GM21528 (cell line): Measurements from ENCODE around the gene PROZ.

Source experiments
- ATAC-seq: cut with Tn5 transposase; IDR thresholded peaks from one replicate; pipeline ENCODE4 v1.9.1; 2021; ENCODE audit warnings: mild to moderate bottlenecking, moderate library complexity; ENCODE audit not compliant: unreplicated experiment, low FRiP score

The PROZ gene

DNA sequence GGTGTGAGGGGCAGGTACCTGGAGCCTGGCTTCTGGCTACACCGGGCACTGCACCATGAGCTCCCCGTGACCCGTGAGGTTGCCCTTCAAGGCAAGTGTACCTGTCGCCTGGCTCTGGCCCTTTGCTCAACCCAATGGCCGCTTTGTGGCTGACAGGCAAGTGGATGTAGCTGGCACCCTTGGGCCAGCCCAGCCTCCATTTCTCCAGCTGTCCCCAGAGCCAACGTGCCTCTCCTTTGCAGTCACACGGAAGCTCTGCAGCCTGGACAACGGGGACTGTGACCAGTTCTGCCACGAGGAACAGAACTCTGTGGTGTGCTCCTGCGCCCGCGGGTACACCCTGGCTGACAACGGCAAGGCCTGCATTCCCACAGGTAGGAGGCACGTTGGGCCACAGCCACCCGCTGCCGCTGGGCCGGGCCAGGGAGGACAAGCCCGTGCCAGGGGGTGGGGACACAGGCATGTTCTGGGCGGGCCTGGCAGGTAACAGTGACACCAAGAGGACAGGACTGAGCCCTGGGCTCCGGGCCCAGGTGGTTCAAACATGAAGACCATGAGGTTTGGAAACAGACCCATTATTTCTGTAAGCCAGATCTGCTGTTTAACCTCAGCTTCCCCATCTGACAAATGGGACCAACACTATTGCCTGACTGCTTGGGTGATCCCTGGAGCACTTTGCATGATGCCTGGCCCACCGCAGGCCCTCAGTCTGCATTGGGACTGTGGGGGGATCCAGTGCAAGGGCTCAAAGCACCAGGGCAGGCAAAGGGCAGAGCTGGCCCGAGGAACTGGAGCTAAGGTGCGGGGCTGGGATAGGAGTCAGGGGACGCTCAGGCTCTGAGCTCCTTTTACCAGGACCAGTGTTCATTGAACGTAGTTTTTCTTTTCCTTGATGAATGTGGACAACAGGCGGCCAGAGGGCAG lies 17.5 kb upstream of the PROZ start:
- ATAC-seq, result no peak

GRCh38 chr13:113141601-113141970 lies 16.9 kb upstream of the PROZ start:
- ATAC-seq, result no peak

DNA sequence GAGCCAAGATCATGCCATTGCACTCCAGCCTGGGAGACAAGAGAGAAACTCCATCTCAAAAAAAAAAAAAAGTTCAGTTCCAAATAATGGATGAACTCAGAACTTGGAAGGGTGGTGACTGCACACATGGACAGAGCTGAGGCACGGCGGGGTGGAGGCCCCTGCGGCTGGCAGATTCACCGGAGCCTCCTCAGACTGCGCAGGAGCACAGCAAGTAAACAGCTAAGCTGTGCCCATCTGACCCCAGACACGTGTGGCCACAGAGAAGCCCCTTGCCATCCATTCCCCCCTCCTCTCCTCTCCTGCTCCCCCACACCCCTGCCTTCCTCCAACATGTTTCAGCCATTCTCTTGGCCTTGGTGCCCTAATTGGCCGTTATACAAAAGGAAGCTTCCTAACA lies 15.6 kb upstream of the PROZ start:
- ATAC-seq, result no peak

GRCh38 chr13:113143466-113144254 lies 14.8 kb upstream of the PROZ start:
- ATAC-seq, result no peak

- ATAC-seq, result no peak
These were observed 14.2 kb upstream of the PROZ start for GRCh38 chr13:113144255-113144629.

DNA sequence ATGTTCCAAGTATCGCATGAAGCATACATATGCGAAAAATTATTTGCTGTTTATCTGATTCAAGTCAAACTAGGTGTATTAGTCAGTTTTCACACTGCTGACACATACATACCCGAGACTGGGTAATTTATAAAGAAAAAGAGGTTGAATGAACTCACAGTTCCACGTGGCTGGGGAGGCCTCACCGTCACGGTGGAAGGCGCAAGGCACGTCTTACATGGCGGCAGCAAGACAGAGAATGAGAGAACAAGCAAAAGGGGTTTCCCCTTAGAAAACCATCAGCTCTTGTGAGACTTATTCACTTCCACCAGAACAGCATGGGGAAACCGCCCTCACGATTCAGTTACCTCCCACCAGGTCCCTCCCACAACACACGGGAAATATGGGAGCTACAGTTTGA lies 13.0 kb upstream of the PROZ start:
- no peak for ATAC-seq

- no peak for ATAC-seq
These were observed 12.4 kb upstream of the PROZ start for GRCh38 chr13:113145911-113146598.

DNA sequence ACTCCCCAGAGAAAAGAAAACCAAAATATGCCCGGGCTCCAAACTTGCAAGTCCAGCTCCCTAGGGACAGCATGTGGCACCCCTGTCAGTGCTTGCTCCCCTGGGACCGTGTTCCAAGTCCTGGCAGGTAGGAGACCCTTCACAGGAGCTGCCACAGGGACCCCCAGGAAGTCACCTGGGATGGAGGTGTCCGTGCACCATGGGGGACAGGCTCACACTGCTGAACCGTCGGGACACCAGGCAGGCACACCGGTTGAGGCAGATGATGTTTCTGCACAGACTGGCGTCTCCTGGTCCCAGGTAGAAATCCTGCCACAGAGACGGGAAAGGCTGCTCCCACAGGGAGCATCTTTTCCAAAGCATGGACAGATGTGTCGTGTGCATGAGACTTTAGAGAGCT lies 11.7 kb upstream of the PROZ start:
- ATAC-seq, result no peak

GRCh38 chr13:113147206-113147605 lies 11.2 kb upstream of the PROZ start:
- ATAC-seq, result no peak

GRCh38 chr13:113148407-113148806 lies 10.0 kb upstream of the PROZ start:
- ATAC-seq, result no peak

GRCh38 chr13:113148940-113149503 lies 9.4 kb upstream of the PROZ start:
- no peak for ATAC-seq

DNA sequence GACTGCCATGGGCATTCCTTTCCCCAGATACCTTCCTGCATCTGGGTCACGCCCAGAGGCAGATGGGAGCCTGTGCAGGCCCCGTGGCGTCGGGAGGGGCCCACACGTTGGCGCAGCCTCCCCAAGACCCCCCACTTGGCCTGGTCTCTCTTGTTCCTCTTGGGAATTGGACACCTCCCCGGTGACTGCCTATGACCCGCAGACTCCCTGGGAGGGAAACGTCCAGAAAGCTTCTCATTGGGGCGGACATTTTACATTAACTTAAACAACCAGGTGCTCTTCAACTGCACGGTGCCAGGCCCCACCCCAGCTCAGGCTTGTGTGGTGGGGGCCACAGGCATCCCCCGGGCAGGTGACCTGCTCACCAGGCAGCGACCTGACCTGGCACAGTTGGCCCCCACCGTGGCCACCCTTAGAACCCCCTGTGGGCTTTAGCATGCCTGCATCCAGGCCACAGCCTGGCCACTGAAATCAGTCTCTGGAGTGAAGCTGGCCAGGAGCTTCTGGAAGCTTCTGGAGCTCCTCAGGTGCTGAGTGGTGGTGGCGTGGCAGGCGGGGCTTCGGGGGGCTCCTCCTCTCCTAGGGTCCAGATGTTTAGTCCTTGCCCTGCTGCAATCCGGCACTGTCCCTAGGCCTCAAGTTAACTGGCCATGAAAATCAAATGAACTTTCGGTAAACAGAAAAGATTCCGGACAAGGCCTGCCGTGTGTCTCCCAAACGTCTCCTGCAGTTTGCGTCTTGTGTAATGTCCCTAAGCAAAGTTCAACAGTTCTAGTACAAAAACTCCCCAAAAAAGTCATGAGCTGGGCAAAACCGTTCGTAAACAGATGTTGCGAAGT lies 8.5 kb upstream of the PROZ start:
- no peak for ATAC-seq

- ATAC-seq, result no peak
These were observed 7.7 kb upstream of the PROZ start for GRCh38 chr13:113150550-113151365.

DNA sequence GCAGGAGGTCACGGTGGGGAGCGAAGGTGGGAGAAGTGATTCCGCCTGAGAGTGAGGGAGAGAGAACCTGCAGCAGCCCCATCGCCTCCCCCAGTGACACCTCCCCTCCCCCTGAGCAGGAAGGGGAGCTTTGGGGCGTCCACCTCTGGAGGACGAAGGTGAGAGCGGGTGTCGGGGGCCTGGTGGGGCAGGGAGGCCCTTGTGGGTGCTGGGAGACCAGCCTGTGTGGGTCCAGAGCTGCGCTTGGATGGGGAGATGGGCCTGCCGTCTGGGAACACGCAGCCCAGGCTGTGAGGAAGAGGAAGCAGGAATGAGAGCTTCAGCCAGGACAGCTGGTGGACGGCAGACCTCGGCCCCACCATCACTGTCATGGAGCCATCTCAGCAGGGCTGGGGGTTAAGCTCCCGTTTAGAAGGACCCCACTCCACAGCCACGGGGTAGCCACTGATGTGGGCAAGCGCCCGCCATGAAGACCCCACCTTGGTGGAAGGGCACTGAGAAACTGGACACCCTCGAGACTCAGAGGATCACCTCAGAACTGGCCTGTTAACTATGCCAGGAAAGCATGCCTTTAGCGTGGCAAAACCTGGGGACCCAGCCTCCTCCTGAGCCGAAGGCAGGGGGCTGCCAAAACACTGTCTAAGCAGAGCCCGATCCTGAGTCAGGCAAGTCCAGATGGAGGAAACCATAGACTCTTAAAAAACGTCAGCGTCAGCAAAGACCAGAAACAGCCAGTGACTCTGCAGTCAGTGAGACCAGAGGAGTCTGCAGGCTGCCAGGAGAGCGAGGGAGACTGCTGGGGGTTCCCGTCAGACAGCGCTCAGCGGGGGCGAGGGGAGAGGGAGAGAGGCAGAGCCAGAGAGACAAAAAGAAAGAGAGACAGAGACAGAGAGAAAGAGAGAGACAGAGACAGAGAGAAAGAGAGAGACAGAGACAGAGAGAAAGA lies 6.4 kb upstream of the PROZ start:
- ATAC-seq, result no peak

- no peak for ATAC-seq
These were observed 5.8 kb upstream of the PROZ start for GRCh38 chr13:113152691-113152983.

DNA sequence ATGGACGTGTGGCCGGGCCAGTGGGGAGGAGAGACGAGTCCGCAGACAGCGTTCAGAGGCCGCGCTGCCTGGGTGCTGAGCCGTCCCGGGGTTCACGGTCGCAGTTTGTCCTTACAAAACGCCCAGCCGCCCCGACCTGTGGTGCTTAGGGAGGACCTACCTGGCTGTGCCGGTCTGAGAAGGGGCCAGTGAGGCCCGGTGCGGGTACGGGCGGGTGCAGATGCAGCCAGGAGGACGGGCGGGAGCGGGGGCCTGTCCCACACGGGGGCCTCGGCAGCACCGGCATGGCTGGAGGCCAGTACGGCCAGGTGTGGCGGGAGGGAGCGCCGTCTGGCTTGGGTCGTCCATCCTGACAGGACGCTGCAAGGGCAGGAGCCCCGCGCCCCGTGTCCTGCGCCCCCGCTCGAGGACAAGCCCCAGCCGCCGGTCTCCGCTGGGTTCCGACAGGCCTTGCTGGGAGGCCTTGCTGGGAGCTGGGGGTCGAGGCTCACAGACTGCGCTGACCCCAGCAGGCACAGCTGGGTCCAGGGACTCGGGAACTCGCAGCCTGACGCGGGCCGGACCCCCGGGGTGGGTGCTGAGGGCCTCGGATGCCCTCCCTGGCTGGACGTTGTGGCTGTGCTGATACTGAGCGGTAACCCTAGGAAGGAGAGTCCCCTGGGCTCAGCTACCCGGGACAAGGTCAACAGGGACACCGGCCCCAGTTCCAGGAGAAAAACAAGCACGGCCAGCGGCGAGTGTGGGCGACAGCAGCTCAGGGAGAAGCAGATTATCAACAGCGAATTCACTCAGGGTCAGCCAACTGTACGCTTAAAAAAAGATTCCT lies 5.3 kb upstream of the PROZ start:
- ATAC-seq, result peak; percentile 45
